MM.1S (cell line): ENCODE results near the gene HHIPL1.

ENCODE experiments used
- DNase-seq: peaks from one replicate; pipeline ENCODE4 v3.0.0-alpha.2; 2015
- H2AFZ ChIP-seq: fragments of 300-600 bp; sonication (generic); 2 replicates; pipeline ENCODE4 v1.6.0; 2016; ENCODE audit warnings: antibody characterized with exemption, low read length
- H3F3A ChIP-seq: fragments of 300-600 bp; sonication (generic); 2 replicates; pipeline ENCODE4 v1.6.1; 2016; ENCODE audit warnings: mild to moderate bottlenecking, antibody characterized with exemption, low read length, moderate library complexity, mixed read lengths; ENCODE audit not compliant: insufficient read depth
- H3K27ac ChIP-seq: fragments of 300-600 bp; sonication (generic); 2 replicates; pipeline ENCODE4 v1.5.1; 2016; ENCODE audit warnings: mild to moderate bottlenecking, low read length
- H3K27me3 ChIP-seq: fragments of 300-600 bp; sonication (generic); replicated peaks from 2 replicates; pipeline ENCODE4 v1.6.0; 2016; ENCODE audit warnings: low read length; ENCODE audit not compliant: insufficient read depth
- H3K36me3 ChIP-seq: fragments of 300-600 bp; sonication (generic); replicated peaks from 2 replicates; pipeline ENCODE4 v1.6.1; 2016; ENCODE audit warnings: mild to moderate bottlenecking, low read length, mixed read lengths; ENCODE audit not compliant: insufficient read depth
- H3K4me1 ChIP-seq: fragments of 300-600 bp; sonication (generic); 2 replicates; pipeline ENCODE4 v1.6.1; 2016; ENCODE audit warnings: low read length, mixed read lengths
- H3K4me2 ChIP-seq: fragments of 300-600 bp; sonication (generic); 2 replicates; pipeline ENCODE4 v1.6.0; 2016; ENCODE audit warnings: low read depth, low read length
- H3K4me3 ChIP-seq: fragments of 300-600 bp; sonication (generic); 2 replicates; pipeline ENCODE4 v1.5.1; 2016; ENCODE audit warnings: low read length, mixed read lengths
- H3K79me2 ChIP-seq: fragments of 300-600 bp; sonication (generic); 2 replicates; pipeline ENCODE4 v1.6.1; 2016; ENCODE audit warnings: mixed run types, low read length, mixed read lengths
- H3K9ac ChIP-seq: fragments of 300-600 bp; sonication (generic); 2 replicates; pipeline ENCODE4 v1.6.1; 2016; ENCODE audit warnings: low read length, mixed read lengths
- H3K9me2 ChIP-seq: fragments of 300-600 bp; sonication (generic); replicated peaks from 2 replicates; pipeline ENCODE4 v1.6.1; 2016; ENCODE audit warnings: mild to moderate bottlenecking, low read length, mixed read lengths; ENCODE audit not compliant: insufficient read depth
- H3K9me3 ChIP-seq: fragments of 300-600 bp; sonication (generic); replicated peaks from 2 replicates; pipeline ENCODE4 v1.6.1; 2016; ENCODE audit warnings: mild to moderate bottlenecking, low read length, mixed read lengths; ENCODE audit not compliant: insufficient read depth
- H4K20me1 ChIP-seq: fragments of 300-600 bp; sonication (generic); 2 replicates; pipeline ENCODE4 v1.6.1; 2016; ENCODE audit warnings: mild to moderate bottlenecking, low read length, moderate library complexity, mixed read lengths; ENCODE audit not compliant: insufficient read depth
- EZH2 ChIP-seq: fragments of 300-600 bp; sonication (generic); optimal IDR thresholded peaks from 2 replicates; pipeline ENCODE3; 2017; ENCODE audit warnings: low read depth, mild to moderate bottlenecking, antibody characterized with exemption, low read length, mixed read lengths
- EZH2phosphoT487 ChIP-seq: fragments of 300-600 bp; sonication (generic); IDR thresholded peaks from 2 replicates; pipeline ENCODE4 v1.6.1; 2018; ENCODE audit warnings: antibody characterized with exemption, low read length
- TF ChIP-seq, protein P1 (sequence below): fragments of 300-600 bp; sonication (generic); IDR thresholded peaks from 2 replicates; pipeline ENCODE4 v1.5.1; 2016; ENCODE audit warnings: antibody characterized with exemption, low read length, mixed read lengths

Gene HHIPL1

DNA sequence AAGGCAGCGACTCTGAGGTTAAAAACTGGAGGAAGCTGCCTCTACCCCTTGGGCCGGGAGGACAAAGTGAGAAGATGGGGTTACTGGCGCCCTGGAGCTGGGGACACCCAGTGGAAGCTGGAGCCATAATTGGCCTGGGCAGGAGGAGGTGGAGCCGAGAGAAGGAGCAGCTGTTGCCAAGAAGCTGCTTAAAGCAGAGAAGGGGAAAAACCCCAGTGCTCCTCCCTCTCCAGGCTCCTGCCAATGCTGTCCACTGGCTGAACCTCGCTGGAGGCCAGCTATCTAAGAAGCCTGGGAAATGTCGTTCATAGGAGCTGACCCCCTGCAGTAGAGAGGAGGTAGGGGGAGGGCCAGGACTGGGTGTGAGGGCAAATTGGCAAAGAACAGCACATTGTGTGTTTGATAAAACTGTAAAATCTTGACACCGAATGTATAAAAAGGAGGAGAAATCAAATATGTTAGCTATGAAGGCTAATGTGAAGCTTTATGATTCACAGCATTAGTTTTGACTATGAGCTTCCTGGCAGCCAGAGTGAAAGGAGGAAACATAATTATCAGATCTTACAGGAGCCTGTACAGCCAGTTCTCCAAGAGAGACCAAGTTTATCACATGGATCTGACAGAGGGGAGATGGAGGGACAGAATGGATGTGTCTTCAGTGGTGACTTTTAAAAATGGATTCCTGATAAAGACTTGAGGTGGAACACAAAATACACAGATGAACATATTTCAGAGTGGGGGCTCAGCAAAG, 9.5 kb downstream of the HHIPL1 start:
- no peaks in the 10 kb centered on the region for H3K9me2 ChIP-seq
- TF ChIP-seq EZH2phosphoT487 (no peak), EZH2 (no peak)
- TF ChIP-seq, protein P1, sequence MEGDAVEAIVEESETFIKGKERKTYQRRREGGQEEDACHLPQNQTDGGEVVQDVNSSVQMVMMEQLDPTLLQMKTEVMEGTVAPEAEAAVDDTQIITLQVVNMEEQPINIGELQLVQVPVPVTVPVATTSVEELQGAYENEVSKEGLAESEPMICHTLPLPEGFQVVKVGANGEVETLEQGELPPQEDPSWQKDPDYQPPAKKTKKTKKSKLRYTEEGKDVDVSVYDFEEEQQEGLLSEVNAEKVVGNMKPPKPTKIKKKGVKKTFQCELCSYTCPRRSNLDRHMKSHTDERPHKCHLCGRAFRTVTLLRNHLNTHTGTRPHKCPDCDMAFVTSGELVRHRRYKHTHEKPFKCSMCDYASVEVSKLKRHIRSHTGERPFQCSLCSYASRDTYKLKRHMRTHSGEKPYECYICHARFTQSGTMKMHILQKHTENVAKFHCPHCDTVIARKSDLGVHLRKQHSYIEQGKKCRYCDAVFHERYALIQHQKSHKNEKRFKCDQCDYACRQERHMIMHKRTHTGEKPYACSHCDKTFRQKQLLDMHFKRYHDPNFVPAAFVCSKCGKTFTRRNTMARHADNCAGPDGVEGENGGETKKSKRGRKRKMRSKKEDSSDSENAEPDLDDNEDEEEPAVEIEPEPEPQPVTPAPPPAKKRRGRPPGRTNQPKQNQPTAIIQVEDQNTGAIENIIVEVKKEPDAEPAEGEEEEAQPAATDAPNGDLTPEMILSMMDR: no peak
- no peak overlapping the region for H3K4me2 ChIP-seq
- no peaks in the 10 kb centered on the region for H3K4me1 ChIP-seq
- H3K4me3 ChIP-seq: no peak overlapping the region
- no peaks in the 10 kb centered on the region for H3K79me2 ChIP-seq
- no peak overlapping the region for H3K27ac ChIP-seq
- no peaks in the 10 kb centered on the region for H3K27me3 ChIP-seq
- no peaks in the 10 kb centered on the region for H3K36me3 ChIP-seq
- no peak overlapping the region for H3K9ac ChIP-seq
- peak; percentile 31 for DNase-seq
- H2AFZ ChIP-seq: no peak overlapping the region
- no peaks in the 10 kb centered on the region for H3F3A ChIP-seq
- no peaks in the 10 kb centered on the region for H3K9me3 ChIP-seq
- no peaks in the 10 kb centered on the region for H4K20me1 ChIP-seq

DNA sequence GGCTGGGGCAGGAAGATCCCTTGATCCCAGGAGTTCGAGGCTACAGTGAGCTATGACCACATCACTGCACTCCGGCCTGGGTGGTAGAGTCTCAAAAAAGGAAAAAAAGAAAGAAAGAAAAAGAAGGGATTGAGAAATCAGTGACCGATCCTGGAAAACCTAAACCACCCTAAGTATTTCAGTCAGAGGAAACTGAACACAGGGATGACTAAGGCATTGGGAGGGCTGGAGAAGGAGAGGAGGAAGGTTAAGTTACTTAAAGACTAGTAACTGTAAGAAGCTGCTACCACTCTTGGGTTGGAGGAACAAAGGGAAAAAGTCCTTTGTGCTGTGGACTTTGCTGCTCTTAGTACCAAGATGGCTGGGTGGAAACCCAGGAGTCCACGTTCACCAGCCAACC, 10.6 kb downstream of the HHIPL1 start:
- H3F3A ChIP-seq: no peaks in the 10 kb centered on the region
- no peak for DNase-seq
- no peaks in the 10 kb centered on the region for H3K79me2 ChIP-seq
- no peak overlapping the region for H2AFZ ChIP-seq
- no peaks in the 10 kb centered on the region for H4K20me1 ChIP-seq
- no peaks in the 10 kb centered on the region for H3K36me3 ChIP-seq
- no peak for TF ChIP-seq EZH2phosphoT487
- TF ChIP-seq EZH2: no peak
- TF ChIP-seq, protein P1: no peak
- H3K27ac ChIP-seq: no peak overlapping the region
- no peaks in the 10 kb centered on the region for H3K9me3 ChIP-seq
- H3K9ac ChIP-seq: no peak overlapping the region
- no peak overlapping the region for H3K4me2 ChIP-seq
- no peaks in the 10 kb centered on the region for H3K4me1 ChIP-seq
- H3K27me3 ChIP-seq: no peaks in the 10 kb centered on the region
- H3K4me3 ChIP-seq: no peak overlapping the region
- H3K9me2 ChIP-seq: no peaks in the 10 kb centered on the region

DNA sequence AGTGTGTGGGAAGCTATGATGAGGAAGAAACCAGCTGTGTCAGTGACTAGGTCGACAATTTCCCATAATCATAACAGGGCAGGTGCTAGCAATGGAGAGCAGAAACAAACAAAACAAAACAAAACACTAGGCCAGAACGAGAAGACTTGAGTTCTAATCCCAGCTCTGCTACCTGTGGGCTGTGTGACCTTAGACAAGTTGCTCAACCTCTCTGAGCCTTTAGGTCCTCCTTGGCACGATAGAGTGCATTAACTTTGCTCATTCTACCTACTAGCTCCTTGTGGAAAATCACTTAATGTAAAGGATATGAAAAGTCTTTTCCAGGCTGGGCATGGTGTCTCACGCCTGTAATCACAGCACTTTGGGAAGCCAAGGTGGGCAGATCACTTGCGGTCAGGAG, 11.2 kb downstream of the HHIPL1 start:
- Histone ChIP-seq H3K4me3 (no peak overlapping the region), H4K20me1 (no peaks in the 10 kb centered on the region), H3F3A (no peaks in the 10 kb centered on the region), H3K9me3 (no peaks in the 10 kb centered on the region), H3K27ac (no peak overlapping the region), H3K9ac (no peak overlapping the region), H3K9me2 (no peaks in the 10 kb centered on the region), H3K4me1 (no peaks in the 10 kb centered on the region), H3K4me2 (no peak overlapping the region), H3K36me3 (no peaks in the 10 kb centered on the region), H2AFZ (no peak overlapping the region), H3K79me2 (no peaks in the 10 kb centered on the region), H3K27me3 (no peaks in the 10 kb centered on the region)
- no peak for DNase-seq
- no peak for TF ChIP-seq EZH2phosphoT487
- TF ChIP-seq EZH2: no peak
- TF ChIP-seq, protein P1: no peak
